Epithelial cell of esophagus (primary cell): ENCODE measurements around the gene ALMS1.

Experiments used
- DNase-seq: peaks from one replicate; pipeline ENCODE4 v3.0.0; 2010; ENCODE audit warnings: low read depth
- H3K4me3 ChIP-seq: 2 replicates; pipeline ENCODE4 v1.5.1; 2011; ENCODE audit warnings: mild to moderate bottlenecking, low read length, control low read depth
- CTCF ChIP-seq: IDR thresholded peaks from 2 replicates; pipeline ENCODE4 v1.5.1; 2011; ENCODE audit warnings: low read depth, mild to moderate bottlenecking, low read length, control low read depth, inconsistent platforms; ENCODE audit not compliant: insufficient read depth; ENCODE audit errors: missing control alignments

Gene ALMS1

GRCh38 chr2:73376681-73377080, 9.0 kb upstream of the ALMS1 start:
- no peak for DNase-seq
- no peak for TF ChIP-seq CTCF
- no peak overlapping the region for H3K4me3 ChIP-seq

GRCh38 chr2:73383036-73383435, 2.6 kb upstream of the ALMS1 start:
- no peak overlapping the region for H3K4me3 ChIP-seq
- no peak for DNase-seq
- TF ChIP-seq CTCF: no peak

GRCh38 chr2:73385123-73385503, 523 bp upstream of the ALMS1 start:
- peak; percentile 2 for DNase-seq
- peak overlapping the region; percentile 58 for H3K4me3 ChIP-seq
- TF ChIP-seq CTCF: no peak

GRCh38 chr2:73386342-73386868, 769 bp downstream of the ALMS1 start:
- peak overlapping the region; percentile 80 for H3K4me3 ChIP-seq
- peak; percentile 1 for TF ChIP-seq CTCF
- DNase-seq: no peak

GRCh38 chr2:73386894-73387636, 1.4 kb downstream of the ALMS1 start:
- no peak for DNase-seq
- TF ChIP-seq CTCF: no peak
- peak overlapping the region; percentile 80 for H3K4me3 ChIP-seq

GRCh38 chr2:73402386-73403103, 16.9 kb downstream of the ALMS1 start:
- no peak overlapping the region for H3K4me3 ChIP-seq
- no peak for TF ChIP-seq CTCF
- no peak for DNase-seq

- no peak overlapping the region for H3K4me3 ChIP-seq
- no peak for TF ChIP-seq CTCF
- no peak for DNase-seq
Observed at GRCh38 chr2:73403237-73403636, 17.6 kb downstream of the ALMS1 start.
